Body of pancreas (tissue), 4 donors: ENCODE measurements around the gene PCBP3.

Source experiments
- CTCF ChIP-seq, 7 experiments: fragments of 450-650 bp in 4 of 7; fragments of 200-600 bp in 3 of 7; sonication (generic) in 3 of 7; IDR thresholded peaks; one replicate each; pipeline ENCODE4 v1.5.1; 2016 to 2019; ENCODE audit warnings: antibody characterized with exemption in 7 of 7
- POLR2A ChIP-seq, 3 donors: fragments of 450-650 bp; IDR thresholded peaks; one replicate each; pipeline ENCODE4 v1.6.1; 2016; ENCODE audit warnings: antibody characterized with exemption in 3 of 3, mild to moderate bottlenecking in 2 of 3

GRCh38 chr21:45892916-45893739 lies 249.6 kb downstream of the PCBP3 start:
- no peak for TF ChIP-seq CTCF (IDR thresholded peaks at IDR 0.05)
- no peak for TF ChIP-seq POLR2A (IDR thresholded peaks at IDR 0.05)
